ENCODE data around the gene SREK1IP1. TPM values are rescaled to one million over a fixed set of nuclear protein-coding genes. Genes with fewer than 3 reads are reported as not detected.

SREK1IP1 gene
- total and polyA plus RNA-seq, 2 donors, result 9.7 to 25.6 TPM

GRCh38 chr5:64688965-64689364 lies 79.5 kb downstream of the SREK1IP1 start:
- DNase-seq (ENCODE audit: extremely low spot score), result no peak
- no peaks in the 10 kb centered on the region for H3K4me1 ChIP-seq (ENCODE audit: insufficient read depth)
- 77% methylated on average over 3 of the region's 3 CpGs for WGBS
- no peak overlapping the region for H3K27ac ChIP-seq (ENCODE audit: low read depth)
- no peaks in the 10 kb centered on the region for H3K36me3 ChIP-seq (ENCODE audit: insufficient read depth)
- H3K4me3 ChIP-seq (ENCODE audit: low read depth, low read length), result no peak overlapping the region

GRCh38 chr5:64688391-64688790 lies 80.1 kb downstream of the SREK1IP1 start:
- H3K4me3 ChIP-seq (ENCODE audit: low read depth, low read length), result no peak overlapping the region
- no peaks in the 10 kb centered on the region for H3K4me1 ChIP-seq (ENCODE audit: insufficient read depth)
- no peak for DNase-seq (ENCODE audit: extremely low spot score)
- H3K36me3 ChIP-seq (ENCODE audit: insufficient read depth), result no peaks in the 10 kb centered on the region
- WGBS, result 70% methylated on average over 3 of the region's 3 CpGs
- no peak overlapping the region for H3K27ac ChIP-seq (ENCODE audit: low read depth)

- no peak for DNase-seq (ENCODE audit: extremely low spot score)
- H3K4me1 ChIP-seq (ENCODE audit: insufficient read depth), result no peaks in the 10 kb centered on the region
- 64% methylated on average over 5 of the region's 5 CpGs for WGBS
- no peaks in the 10 kb centered on the region for H3K36me3 ChIP-seq (ENCODE audit: insufficient read depth)
- no peak overlapping the region for H3K4me3 ChIP-seq (ENCODE audit: low read depth, low read length)
- H3K27ac ChIP-seq (ENCODE audit: low read depth), result no peak overlapping the region
Observed at GRCh38 chr5:64685866-64686265, 82.6 kb downstream of the SREK1IP1 start.

- no peak overlapping the region for H3K27ac ChIP-seq (ENCODE audit: low read depth)
- H3K4me3 ChIP-seq (ENCODE audit: low read depth, low read length), result no peak overlapping the region
- H3K36me3 ChIP-seq (ENCODE audit: insufficient read depth), result no peaks in the 10 kb centered on the region
- 87% methylated on average over 7 of the region's 7 CpGs for WGBS
- DNase-seq (ENCODE audit: extremely low spot score), result no peak
- no peaks in the 10 kb centered on the region for H3K4me1 ChIP-seq (ENCODE audit: insufficient read depth)
Observed at GRCh38 chr5:64682608-64683007, 85.9 kb downstream of the SREK1IP1 start.

GRCh38 chr5:64680289-64680688 lies 88.2 kb downstream of the SREK1IP1 start:
- H3K36me3 ChIP-seq (ENCODE audit: insufficient read depth), result no peaks in the 10 kb centered on the region
- no peaks in the 10 kb centered on the region for H3K4me1 ChIP-seq (ENCODE audit: insufficient read depth)
- no peak for DNase-seq (ENCODE audit: extremely low spot score)
- no peak overlapping the region for H3K4me3 ChIP-seq (ENCODE audit: low read depth, low read length)
- 77% methylated on average over 4 of the region's 4 CpGs for WGBS
- no peak overlapping the region for H3K27ac ChIP-seq (ENCODE audit: low read depth)

- Histone ChIP-seq H3K4me1 (ENCODE audit: insufficient read depth) (no peaks in the 10 kb centered on the region), H3K27ac (ENCODE audit: low read depth) (no peak overlapping the region), H3K36me3 (ENCODE audit: insufficient read depth) (no peaks in the 10 kb centered on the region), H3K4me3 (ENCODE audit: low read depth, low read length) (no peak overlapping the region)
- no peak for DNase-seq (ENCODE audit: extremely low spot score)
- WGBS, result 73% methylated on average over 5 of the region's 5 CpGs
Observed at GRCh38 chr5:64678374-64678773, 90.1 kb downstream of the SREK1IP1 start.

GRCh38 chr5:64671678-64672077 lies 96.8 kb downstream of the SREK1IP1 start:
- Histone ChIP-seq H3K36me3 (ENCODE audit: insufficient read depth) (no peaks in the 10 kb centered on the region), H3K4me3 (ENCODE audit: low read depth, low read length) (no peak overlapping the region), H3K4me1 (ENCODE audit: insufficient read depth) (no peaks in the 10 kb centered on the region), H3K27ac (ENCODE audit: low read depth) (no peak overlapping the region)
- WGBS, result 82% methylated on average over 3 of the region's 3 CpGs
- DNase-seq (ENCODE audit: extremely low spot score), result no peak

- 92% methylated on average over 1 of the region's 1 CpG for WGBS
- no peak for DNase-seq (ENCODE audit: extremely low spot score)
- Histone ChIP-seq H3K36me3 (ENCODE audit: insufficient read depth) (no peaks in the 10 kb centered on the region), H3K27ac (ENCODE audit: low read depth) (no peak overlapping the region), H3K4me1 (ENCODE audit: insufficient read depth) (no peaks in the 10 kb centered on the region), H3K4me3 (ENCODE audit: low read depth, low read length) (no peak overlapping the region)
Observed at GRCh38 chr5:64670277-64670676, 98.2 kb downstream of the SREK1IP1 start.

Other genes starting within 250 kb of the SREK1IP1 start
- not detected for gene SHISAL2B, start 78.2 kb downstream of the SREK1IP1 start, total RNA-seq
- not detected for gene SHISAL2B, start 78.2 kb downstream of the SREK1IP1 start, polyA plus RNA-seq
- 21.8 TPM for gene CWC27, start 239 bp upstream of the SREK1IP1 start, total RNA-seq
- gene CWC27, start 239 bp upstream of the SREK1IP1 start, polyA plus RNA-seq, result 16.4 TPM